Caco-2 (cell line): Measurements from ENCODE around the gene CPLX3. TPM values are rescaled to one million over a fixed set of nuclear protein-coding genes. Genes with fewer than 3 reads are reported as not detected.

Experiments
- BruUV-seq: library from RNA; stranded (reverse); fragments of 400-500 nt; replicated peaks from 2 replicates; lab custom pipeline; 2021; lab: Mats Ljungman, UMichigan
- CTCF ChIA-PET: fragments of 300-600 bp; sonication (Branson Sonifier 250); formaldehyde crosslinking; loops from one replicate; lab custom pipeline; 2022; ENCODE audit warnings: antibody characterized with exemption; lab: Charles Lee
- POLR2A ChIA-PET: fragments of 300-600 bp; sonication (Branson Sonifier 250); formaldehyde crosslinking; loops from one replicate; lab custom pipeline; 2022; ENCODE audit warnings: antibody characterized with exemption; lab: Charles Lee
- DNase-seq, 2 experiments: peaks; one replicate each; pipeline versions ENCODE4 v3.0.0 to v3.0.0-alpha.2; 2020 to 2022
- H3K27me3 ChIP-seq: replicated peaks from 2 replicates; pipeline ENCODE4 v1.6.0; 2011; ENCODE audit warnings: low read length; ENCODE audit not compliant: control insufficient read depth, insufficient read depth
- H3K36me3 ChIP-seq: 2 replicates; pipeline ENCODE4 v1.5.1; 2011; ENCODE audit warnings: low read length; ENCODE audit not compliant: control insufficient read depth, insufficient read depth
- H3K4me1 ChIP-seq: fragments of 250-450 bp; sonication (Bioruptor Pico); 2 replicates; pipeline ENCODE4 v1.5.1; 2020; ENCODE audit warnings: mild to moderate bottlenecking
- H3K4me3 ChIP-seq: 2 replicates; pipeline ENCODE4 v1.5.1; 2011; ENCODE audit warnings: low read depth, mild to moderate bottlenecking, control low read depth, low read length
- H3K9me3 ChIP-seq: fragments of 250-450 bp; sonication (Bioruptor Pico); 2 replicates; pipeline ENCODE4 v1.5.1; 2020; ENCODE audit warnings: mild to moderate bottlenecking, moderate library complexity
- H3K27ac Mint-ChIP-seq: one replicate; pipeline ENCODE4 v1.8.0; 2022; ENCODE audit warnings: mixed read lengths; ENCODE audit not compliant: unreplicated experiment
- H3K27me3 Mint-ChIP-seq: one replicate; pipeline ENCODE4 v1.8.0; 2022; ENCODE audit warnings: mixed read lengths; ENCODE audit not compliant: insufficient read depth, unreplicated experiment
- H3K36me3 Mint-ChIP-seq: one replicate; pipeline ENCODE4 v1.8.0; 2022; ENCODE audit warnings: mild to moderate bottlenecking, mixed read lengths; ENCODE audit not compliant: insufficient read depth, unreplicated experiment
- H3K4me1 Mint-ChIP-seq: one replicate; pipeline ENCODE4 v1.8.0; 2022; ENCODE audit warnings: low read depth, mixed read lengths; ENCODE audit not compliant: unreplicated experiment
- H3K4me3 Mint-ChIP-seq: one replicate; pipeline ENCODE4 v1.8.0; 2022; ENCODE audit warnings: mild to moderate bottlenecking, moderate library complexity, mixed read lengths; ENCODE audit not compliant: unreplicated experiment
- H3K9me3 Mint-ChIP-seq: one replicate; pipeline ENCODE4 v1.8.0; 2022; ENCODE audit warnings: mixed read lengths; ENCODE audit not compliant: unreplicated experiment
- CTCF ChIP-seq, 2 experiments: fragments of 200-600 bp in 1 of 2; IDR thresholded peaks; 1 replicate in 1 of 2; 2 replicates in 1 of 2; pipeline versions ENCODE4 v1.5.1 to v1.8.0; 2011 to 2022; ENCODE audit warnings: antibody characterized with exemption in 1 of 2, control low read depth in 1 of 2, inconsistent platforms in 1 of 2, low read depth in 1 of 2, low read length in 1 of 2, mild to moderate bottlenecking in 1 of 2, moderate library complexity in 1 of 2; ENCODE audit not compliant: insufficient read depth in 1 of 2, severe bottlenecking in 1 of 2, unreplicated experiment in 1 of 2
- intact Hi-C: fragments of 100-400 bp; cut with micrococcal nuclease; formaldehyde crosslinking; loops from one replicate; pipeline ENCODE4 v1.10.0; 2022; ENCODE audit not compliant: unreplicated experiment
- total RNA-seq: library from RNA; stranded (reverse); gene quantifications from 2 replicates; pipeline ENCODE4 v1.2.3, GENCODE V29; 2022

The CPLX3 gene
- total RNA-seq, 1 experiment from 2014 or later = not detected

- no peaks in the 10 kb centered on the region for H3K36me3 ChIP-seq
- Mint-ChIP-seq H3K36me3 (no peaks in the 10 kb centered on the region), H3K27me3 (peaks cover 2% of the 10 kb centered on the region), H3K27ac (no peak overlapping the region), H3K4me1 (no peaks in the 10 kb centered on the region), H3K4me3 (no peak overlapping the region), H3K9me3 (no peaks in the 10 kb centered on the region)
- TF ChIP-seq CTCF (IDR thresholded peaks at IDR 0.05; ENCODE audit: insufficient read depth in 1 of 2, low read depth in 1 of 2, low read length in 1 of 2, severe bottlenecking in 1 of 2, unreplicated experiment in 1 of 2) = no peak
- ChIA-PET CTCF (interaction anchor here (0.7 kb wide), 2 partner anchors 59 to 71 kb away, joined by 3 to 4 read pairs; no protein-coding TSS in a partner anchor), POLR2A (no interaction called here)
- intact Hi-C loops = no loop called here
- H3K4me3 ChIP-seq = no peak overlapping the region
- no peaks in the 10 kb centered on the region for H3K4me1 ChIP-seq
- no peaks in the 10 kb centered on the region for H3K9me3 ChIP-seq
- DNase-seq = no peak
- no TSS peak for BruUV-seq
- H3K27me3 ChIP-seq = peaks cover 1% of the 10 kb centered on the region; the same call in 1 of the 2 replicates
These were observed 3.6 kb downstream of the CPLX3 start for GRCh38 chr15:74829991-74830390.

- Histone ChIP-seq H3K27me3 (peaks cover 1% of the 10 kb centered on the region; the same call in 1 of the 2 replicates), H3K4me1 (no peaks in the 10 kb centered on the region), H3K4me3 (no peak overlapping the region), H3K9me3 (no peaks in the 10 kb centered on the region), H3K36me3 (no peaks in the 10 kb centered on the region)
- no peaks in the 10 kb centered on the region for H3K36me3 Mint-ChIP-seq
- no TSS peak for BruUV-seq
- no peak for TF ChIP-seq CTCF (IDR thresholded peaks at IDR 0.05; ENCODE audit: insufficient read depth in 1 of 2, low read depth in 1 of 2, low read length in 1 of 2, severe bottlenecking in 1 of 2, unreplicated experiment in 1 of 2)
- no peaks in the 10 kb centered on the region for H3K9me3 Mint-ChIP-seq
- POLR2A ChIA-PET = no interaction called here
- no peak for DNase-seq
- no peak overlapping the region for H3K27ac Mint-ChIP-seq
- H3K4me3 Mint-ChIP-seq = no peak overlapping the region
- intact Hi-C loops = no loop called here
- H3K4me1 Mint-ChIP-seq = no peaks in the 10 kb centered on the region
- peaks cover 2% of the 10 kb centered on the region for H3K27me3 Mint-ChIP-seq
- CTCF ChIA-PET = no interaction called here
These were observed 4.4 kb downstream of the CPLX3 start for GRCh38 chr15:74830868-74831267.

- intact Hi-C loops = no loop called here
- Histone ChIP-seq H3K9me3 (no peaks in the 10 kb centered on the region), H3K27me3 (peaks cover 1% of the 10 kb centered on the region; the same call in 1 of the 2 replicates), H3K4me1 (no peaks in the 10 kb centered on the region), H3K4me3 (no peak overlapping the region), H3K36me3 (no peaks in the 10 kb centered on the region)
- no TSS peak for BruUV-seq
- TF ChIP-seq CTCF (IDR thresholded peaks at IDR 0.05; ENCODE audit: insufficient read depth in 1 of 2, low read depth in 1 of 2, low read length in 1 of 2, severe bottlenecking in 1 of 2, unreplicated experiment in 1 of 2) = no peak
- Mint-ChIP-seq H3K36me3 (peaks cover 6% of the 10 kb centered on the region), H3K27me3 (peaks cover 2% of the 10 kb centered on the region), H3K27ac (no peak overlapping the region), H3K4me1 (no peaks in the 10 kb centered on the region), H3K9me3 (no peaks in the 10 kb centered on the region), H3K4me3 (no peak overlapping the region)
- DNase-seq = no peak
- CTCF ChIA-PET = interaction anchor here (0.6 kb wide), 1 partner anchor 23 kb away, joined by 3 read pairs; no protein-coding TSS in a partner anchor
- POLR2A ChIA-PET = no interaction called here
These were observed 5.5 kb downstream of the CPLX3 start for GRCh38 chr15:74831813-74832495.
